Kidney glomerular epithelial cell (primary cell): Measurements from ENCODE around the gene METAP1D.
"Not testable (repeated sequence)": the region's sequence is repeated elsewhere in the genome, so short reads cannot be mapped to it uniquely, and the experiment has no call there.

ENCODE experiments used
- DNase-seq: peaks from one replicate; lab custom pipeline; 2025; lab: John Stamatoyannopoulos, UW

Gene METAP1D

GRCh38 chr2:171997031-171997430 is 2.7 kb upstream of the METAP1D start:
- DNase-seq: not testable (repeated sequence)

- peak; percentile 3 for DNase-seq
Measured at GRCh38 chr2:171999161-171999560, 592 bp upstream of the METAP1D start.

- DNase-seq: no peak
Measured at GRCh38 chr2:172000696-172001361, 1.1 kb downstream of the METAP1D start.

- no peak for DNase-seq
Measured at GRCh38 chr2:172007372-172007771, 7.6 kb downstream of the METAP1D start.

GRCh38 chr2:172009823-172010222 is 10.1 kb downstream of the METAP1D start:
- no peak for DNase-seq

- DNase-seq: no peak
Measured at GRCh38 chr2:172011812-172012575, 12.2 kb downstream of the METAP1D start.

- no peak for DNase-seq
Measured at GRCh38 chr2:172012677-172013391, 13.1 kb downstream of the METAP1D start.

GRCh38 chr2:172013396-172013795 is 13.6 kb downstream of the METAP1D start:
- DNase-seq: no peak

GRCh38 chr2:172021074-172021931 is 21.6 kb downstream of the METAP1D start:
- no peak for DNase-seq

- no peak for DNase-seq
Measured at GRCh38 chr2:172021955-172022354, 22.2 kb downstream of the METAP1D start.

- DNase-seq: no peak
Measured at GRCh38 chr2:172031536-172031935, 31.8 kb downstream of the METAP1D start.

- no peak for DNase-seq
Measured at GRCh38 chr2:172038121-172038520, 38.4 kb downstream of the METAP1D start.

- peak; percentile 12 for DNase-seq
Measured at GRCh38 chr2:172038604-172039003, 38.9 kb downstream of the METAP1D start.

GRCh38 chr2:172039011-172039704 is 39.4 kb downstream of the METAP1D start:
- no peak for DNase-seq

- no peak for DNase-seq
Measured at GRCh38 chr2:172040311-172040710, 40.6 kb downstream of the METAP1D start.

- no peak for DNase-seq
Measured at GRCh38 chr2:172046080-172046678, 46.4 kb downstream of the METAP1D start.

GRCh38 chr2:172046866-172047565 is 47.3 kb downstream of the METAP1D start:
- DNase-seq: no peak

GRCh38 chr2:172047566-172048507 is 48.1 kb downstream of the METAP1D start:
- DNase-seq: no peak
